HepG2 (cell line): ENCODE results near the gene PTGER3.

Experiments used
- AHDC1 ChIP-seq: sonication (generic); formaldehyde crosslinking; IDR thresholded peaks from 2 replicates; pipeline ENCODE4 v1.5.1; 2020; ENCODE audit warnings: mild to moderate bottlenecking, missing genetic modification reagents, borderline replicate concordance
- EZH2 ChIP-seq: conservative IDR thresholded peaks from 2 replicates; pipeline ENCODE4 v1.6.1; 2012; ENCODE audit warnings: mild to moderate bottlenecking, low read depth, low read length, moderate library complexity
- POLR2AphosphoS5 ChIP-seq: IDR thresholded peaks from 2 replicates; pipeline ENCODE4 v1.6.1; 2012; ENCODE audit warnings: low read depth, low read length
- RAD21 ChIP-seq: fragments of 450-650 bp; formaldehyde crosslinking; IDR thresholded peaks from 2 replicates; pipeline ENCODE4 v1.5.0; 2020; ENCODE audit warnings: mild to moderate bottlenecking
- SMARCC2 ChIP-seq: fragments of 450-650 bp; IDR thresholded peaks from 2 replicates; pipeline ENCODE4 v1.6.1; 2017; ENCODE audit warnings: antibody characterized with exemption, mild to moderate bottlenecking
- ZFP41 ChIP-seq: sonication (generic); formaldehyde crosslinking; IDR thresholded peaks from 2 replicates; pipeline ENCODE4 v1.4.0; 2020; ENCODE audit warnings: mild to moderate bottlenecking, missing genetic modification reagents, borderline replicate concordance
- ZNF180 ChIP-seq: sonication (generic); formaldehyde crosslinking; IDR thresholded peaks from 2 replicates; pipeline ENCODE4 v1.4.0; 2020; ENCODE audit warnings: low read depth, missing genetic modification reagents, borderline replicate concordance
- ZNF567 ChIP-seq: sonication (generic); formaldehyde crosslinking; IDR thresholded peaks from 2 replicates; pipeline ENCODE4 v1.8.1; 2023; ENCODE audit warnings: mild to moderate bottlenecking, missing genetic modification reagents, borderline replicate concordance

GRCh38 chr1:71027991-71028390 lies 19.6 kb downstream of the PTGER3 start:
- TF ChIP-seq RAD21 (CRISPR knock-in tag) = no peak
- TF ChIP-seq ZNF180 (CRISPR knock-in tag) = no peak
- no peak for TF ChIP-seq SMARCC2
- TF ChIP-seq POLR2AphosphoS5 = no peak
- no peak for TF ChIP-seq ZNF567 (CRISPR knock-in tag)
- TF ChIP-seq EZH2 = no peak
- TF ChIP-seq ZFP41 (CRISPR knock-in tag) = no peak
- TF ChIP-seq AHDC1 (CRISPR knock-in tag) = no peak
